Mesenchymal stem cell (in vitro differentiated cells and primary cell): ENCODE results near the gene PHF2.

Experiments
- DNase-seq: peaks from one replicate; pipeline ENCODE4 v3.0.0-alpha.2; 2013
- H2AFZ ChIP-seq: one replicate; pipeline ENCODE4 v1.6.1; 2013; ENCODE audit warnings: low read depth, mild to moderate bottlenecking, control low read depth, inconsistent platforms, low read length, moderate library complexity
- H2AK5ac ChIP-seq: 2 replicates; pipeline ENCODE4 v1.6.1; 2013; ENCODE audit warnings: low read length, moderate library complexity, mild to moderate bottlenecking, inconsistent platforms; ENCODE audit not compliant: severe bottlenecking
- H2BK120ac ChIP-seq: one replicate; pipeline ENCODE4 v1.6.1; 2013; ENCODE audit warnings: low read depth, mild to moderate bottlenecking, inconsistent platforms, low read length, moderate library complexity
- H2BK12ac ChIP-seq, 2 experiments: one replicate each; pipeline ENCODE4 v1.6.1; 2013; ENCODE audit warnings: inconsistent platforms in 2 of 2, low read length in 2 of 2, mild to moderate bottlenecking in 2 of 2, moderate library complexity in 2 of 2, control low read depth in 1 of 2
- H2BK15ac ChIP-seq: one replicate; pipeline ENCODE4 v1.6.1; 2013; ENCODE audit warnings: mild to moderate bottlenecking, low read depth, inconsistent platforms; ENCODE audit not compliant: poor library complexity, severe bottlenecking
- H2BK5ac ChIP-seq: 2 replicates; pipeline ENCODE4 v1.6.1; 2013; ENCODE audit warnings: low read depth, mild to moderate bottlenecking, low read length, control low read depth, inconsistent platforms; ENCODE audit not compliant: poor library complexity, severe bottlenecking
- H3K14ac ChIP-seq, 2 experiments: one replicate each; pipeline ENCODE4 v1.6.1; 2013; ENCODE audit warnings: inconsistent platforms in 2 of 2, low read length in 2 of 2, control low read depth in 1 of 2, mild to moderate bottlenecking in 1 of 2, moderate library complexity in 1 of 2
- H3K18ac ChIP-seq, 2 experiments: one replicate each; pipeline ENCODE4 v1.6.1; 2013; ENCODE audit warnings: inconsistent platforms in 2 of 2, low read length in 2 of 2, control low read depth in 1 of 2, low read depth in 1 of 2, mild to moderate bottlenecking in 1 of 2
- H3K23ac ChIP-seq, 2 experiments: one replicate each; pipeline ENCODE4 v1.6.1; 2013; ENCODE audit warnings: inconsistent platforms in 2 of 2, low read length in 2 of 2, mild to moderate bottlenecking in 2 of 2, moderate library complexity in 2 of 2, control low read depth in 1 of 2
- H3K27ac ChIP-seq: 2 replicates; pipeline ENCODE4 v1.5.1; 2013; ENCODE audit warnings: mild to moderate bottlenecking, moderate library complexity, low read length, control low read depth, inconsistent platforms; ENCODE audit not compliant: poor library complexity, severe bottlenecking
- H3K27me3 ChIP-seq, 2 experiments: 2 replicates each; pipeline versions ENCODE4 v1.6.1 to v1.7.0; 2013; ENCODE audit warnings: low read length in 2 of 2, mild to moderate bottlenecking in 2 of 2, moderate library complexity in 2 of 2, control low read depth in 1 of 2, inconsistent platforms in 1 of 2; ENCODE audit not compliant: control insufficient read depth in 1 of 2, insufficient read depth in 1 of 2
- H3K36me3 ChIP-seq, 2 experiments: 2 replicates each; pipeline versions ENCODE4 v1.6.1 to v1.7.0; 2013; ENCODE audit warnings: low read length in 2 of 2, control low read depth in 1 of 2, inconsistent platforms in 1 of 2, low read depth in 1 of 2, mild to moderate bottlenecking in 1 of 2; ENCODE audit not compliant: insufficient read depth in 2 of 2, control insufficient read depth in 1 of 2
- H3K4ac ChIP-seq, 2 experiments: one replicate each; pipeline ENCODE4 v1.6.1; 2013; ENCODE audit warnings: inconsistent platforms in 2 of 2, low read length in 2 of 2, mild to moderate bottlenecking in 2 of 2, moderate library complexity in 2 of 2, control low read depth in 1 of 2, low read depth in 1 of 2
- H3K4me1 ChIP-seq: 2 replicates; pipeline ENCODE4 v1.6.1; 2013; ENCODE audit warnings: low read depth, low read length, control low read depth; ENCODE audit not compliant: control insufficient read depth, insufficient read depth
- H3K4me2 ChIP-seq: 2 replicates; pipeline ENCODE4 v1.6.1; 2013; ENCODE audit warnings: low read length, mild to moderate bottlenecking, inconsistent platforms; ENCODE audit not compliant: poor library complexity, severe bottlenecking
- H3K4me3 ChIP-seq, 2 experiments: 2 replicates each; pipeline versions ENCODE4 v1.5.1 to v1.7.0; 2013; ENCODE audit warnings: low read length in 2 of 2, mild to moderate bottlenecking in 2 of 2, control low read depth in 1 of 2, low read depth in 1 of 2; ENCODE audit not compliant: insufficient read depth in 1 of 2
- H3K79me1 ChIP-seq: replicated peaks from 2 replicates; pipeline ENCODE4 v1.6.1; 2013; ENCODE audit warnings: mild to moderate bottlenecking, control low read depth, low read length, inconsistent platforms; ENCODE audit not compliant: poor library complexity, severe bottlenecking
- H3K9ac ChIP-seq: 2 replicates; pipeline ENCODE4 v1.7.0; 2013; ENCODE audit warnings: mild to moderate bottlenecking, low read length, moderate library complexity
- H3K9me3 ChIP-seq: 2 replicates; pipeline ENCODE4 v1.7.0; 2013; ENCODE audit warnings: mild to moderate bottlenecking, low read length; ENCODE audit not compliant: control insufficient read depth
- H4K8ac ChIP-seq: one replicate; pipeline ENCODE4 v1.6.1; 2013; ENCODE audit warnings: inconsistent platforms, mild to moderate bottlenecking, low read length, moderate library complexity
- H4K91ac ChIP-seq: one replicate; pipeline ENCODE4 v1.6.1; 2013; ENCODE audit warnings: mild to moderate bottlenecking, low read length, inconsistent platforms
- WGBS: methylation state at CpG from one replicate; pipeline ENCODE4 v1.1.7; 2013; ENCODE audit warnings: mixed read lengths; 5-methylcytosine and 5-hydroxymethylcytosine counted together

Gene PHF2

GRCh38 chr9:93588641-93589609 is 12.5 kb downstream of the PHF2 start:
- H3K4me3 ChIP-seq, result no peak overlapping the region
- no peak overlapping the region for H3K14ac ChIP-seq
- peak; percentile 47 for DNase-seq
- no peak overlapping the region for H3K9ac ChIP-seq
- H4K91ac ChIP-seq, result no peak overlapping the region
- no peak overlapping the region for H2BK15ac ChIP-seq
- WGBS, result 73% methylated on average over 10 of the region's 12 CpGs
- H3K27me3 ChIP-seq, result no peaks in the 10 kb centered on the region
- H3K23ac ChIP-seq, result peak overlapping the region in 1 of 2 experiments; percentile 17
- no peak overlapping the region for H2BK5ac ChIP-seq
- peaks cover 58% of the 10 kb centered on the region for H3K79me1 ChIP-seq
- H2BK12ac ChIP-seq, result no peak overlapping the region
- H3K27ac ChIP-seq, result no peak overlapping the region
- H4K8ac ChIP-seq, result no peak overlapping the region
- H2AFZ ChIP-seq, result no peak overlapping the region
- H2AK5ac ChIP-seq, result peak overlapping the region; percentile 2
- H2BK120ac ChIP-seq, result no peak overlapping the region
- no peak overlapping the region for H3K4me2 ChIP-seq
- H3K36me3 ChIP-seq, result peaks cover 0 to 18% of the 10 kb centered on the region in 2 experiments
- H3K9me3 ChIP-seq, result peaks cover 15% of the 10 kb centered on the region
- peaks cover 26% of the 10 kb centered on the region for H3K4me1 ChIP-seq
- H3K4ac ChIP-seq, result no peak overlapping the region
- no peak overlapping the region for H3K18ac ChIP-seq

GRCh38 chr9:93589688-93590087 is 13.3 kb downstream of the PHF2 start:
- H3K36me3 ChIP-seq, result peaks cover 0 to 18% of the 10 kb centered on the region in 2 experiments
- H2BK5ac ChIP-seq, result no peak overlapping the region
- no peak overlapping the region for H3K4me3 ChIP-seq
- H2AFZ ChIP-seq, result no peak overlapping the region
- peak overlapping the region; percentile 1 for H3K4me2 ChIP-seq
- peaks cover 65% of the 10 kb centered on the region for H3K79me1 ChIP-seq
- H2AK5ac ChIP-seq, result no peak overlapping the region
- WGBS, result 57% methylated on average over 8 of the region's 8 CpGs
- DNase-seq, result peak; percentile 22
- H3K18ac ChIP-seq, result no peak overlapping the region
- no peak overlapping the region for H4K91ac ChIP-seq
- no peak overlapping the region for H3K23ac ChIP-seq
- peaks cover 28% of the 10 kb centered on the region for H3K4me1 ChIP-seq
- peak overlapping the region; percentile 6 for H3K27ac ChIP-seq
- H2BK12ac ChIP-seq, result no peak overlapping the region
- H3K4ac ChIP-seq, result no peak overlapping the region
- H3K14ac ChIP-seq, result no peak overlapping the region
- no peak overlapping the region for H2BK120ac ChIP-seq
- no peak overlapping the region for H4K8ac ChIP-seq
- H2BK15ac ChIP-seq, result no peak overlapping the region
- peaks cover 7% of the 10 kb centered on the region for H3K9me3 ChIP-seq
- peak overlapping the region; percentile 13 for H3K9ac ChIP-seq
- no peaks in the 10 kb centered on the region for H3K27me3 ChIP-seq

GRCh38 chr9:93590609-93591234 is 14.3 kb downstream of the PHF2 start:
- Histone ChIP-seq H2AK5ac (no peak overlapping the region), H3K14ac (peak overlapping the region in 1 of 2 experiments; percentile 18), H3K27me3 (no peaks in the 10 kb centered on the region), H3K36me3 (peaks cover 0 to 18% of the 10 kb centered on the region in 2 experiments), H2AFZ (no peak overlapping the region), H4K91ac (no peak overlapping the region), H3K18ac (no peak overlapping the region), H3K4me3 (no peak overlapping the region), H3K79me1 (peaks cover 62% of the 10 kb centered on the region), H3K4me2 (no peak overlapping the region), H2BK15ac (no peak overlapping the region), H3K27ac (no peak overlapping the region), H3K9ac (no peak overlapping the region), H2BK120ac (no peak overlapping the region), H3K9me3 (no peaks in the 10 kb centered on the region), H3K4me1 (peaks cover 28% of the 10 kb centered on the region), H2BK12ac (no peak overlapping the region), H4K8ac (no peak overlapping the region), H3K4ac (no peak overlapping the region), H3K23ac (no peak overlapping the region), H2BK5ac (no peak overlapping the region)
- DNase-seq, result no peak
- 93% methylated on average over 7 of the region's 8 CpGs for WGBS
